GM12872 (cell line): ENCODE data around the gene ARHGAP6.

Source experiments
- CTCF ChIP-seq: IDR thresholded peaks from 3 replicates; pipeline ENCODE4 v1.5.1; 2011; ENCODE audit warnings: low read depth, mild to moderate bottlenecking, low read length, moderate library complexity; ENCODE audit not compliant: insufficient read depth

Gene ARHGAP6

GRCh38 chrX:11214346-11215190, 451.2 kb downstream of the ARHGAP6 start:
- no peak for TF ChIP-seq CTCF

- TF ChIP-seq CTCF, result no peak
Observed at GRCh38 chrX:11212741-11213140, 453.0 kb downstream of the ARHGAP6 start.

- no peak for TF ChIP-seq CTCF
Observed at GRCh38 chrX:11210415-11210801, 455.3 kb downstream of the ARHGAP6 start.

GRCh38 chrX:11209798-11210414, 455.8 kb downstream of the ARHGAP6 start:
- no peak for TF ChIP-seq CTCF

GRCh38 chrX:11206716-11207115, 459.0 kb downstream of the ARHGAP6 start:
- TF ChIP-seq CTCF, result no peak

- no peak for TF ChIP-seq CTCF
Observed at GRCh38 chrX:11205796-11206195, 459.9 kb downstream of the ARHGAP6 start.

GRCh38 chrX:11197671-11198070, 468.0 kb downstream of the ARHGAP6 start:
- no peak for TF ChIP-seq CTCF
